Fibroblast of upper back skin (primary cell): ENCODE data around the gene MSX2.

Experiments used
- DNase-seq: peaks from one replicate; pipeline ENCODE4 v3.0.0-alpha.2; 2013

MSX2 gene

DNA sequence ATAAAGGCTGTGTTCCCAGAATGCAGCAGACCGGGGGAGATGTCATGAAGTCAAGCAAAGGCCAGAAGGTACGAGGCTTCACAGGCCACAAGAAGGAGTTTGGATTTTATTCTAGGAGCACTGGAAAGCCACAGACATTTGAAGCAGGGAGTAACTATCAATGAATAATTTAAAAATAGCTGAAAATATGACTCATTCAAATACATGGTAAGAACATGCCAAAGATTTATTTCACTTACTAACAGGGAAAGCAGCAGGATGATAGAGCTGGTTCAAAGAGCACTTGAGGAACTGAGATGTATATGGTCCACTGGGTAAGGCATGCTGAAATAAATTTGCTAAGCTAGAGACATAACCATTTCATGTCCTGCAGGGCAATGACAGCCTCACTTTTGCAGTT is 53.2 kb downstream of the MSX2 start:
- DNase-seq: peak; percentile 50
